ENCODE measurements around the gene CMTR1.
"Not testable (repeated sequence)": the region's sequence is repeated elsewhere in the genome, so short reads cannot be mapped to it uniquely, and the experiment has no call there.

CMTR1 gene

DNA sequence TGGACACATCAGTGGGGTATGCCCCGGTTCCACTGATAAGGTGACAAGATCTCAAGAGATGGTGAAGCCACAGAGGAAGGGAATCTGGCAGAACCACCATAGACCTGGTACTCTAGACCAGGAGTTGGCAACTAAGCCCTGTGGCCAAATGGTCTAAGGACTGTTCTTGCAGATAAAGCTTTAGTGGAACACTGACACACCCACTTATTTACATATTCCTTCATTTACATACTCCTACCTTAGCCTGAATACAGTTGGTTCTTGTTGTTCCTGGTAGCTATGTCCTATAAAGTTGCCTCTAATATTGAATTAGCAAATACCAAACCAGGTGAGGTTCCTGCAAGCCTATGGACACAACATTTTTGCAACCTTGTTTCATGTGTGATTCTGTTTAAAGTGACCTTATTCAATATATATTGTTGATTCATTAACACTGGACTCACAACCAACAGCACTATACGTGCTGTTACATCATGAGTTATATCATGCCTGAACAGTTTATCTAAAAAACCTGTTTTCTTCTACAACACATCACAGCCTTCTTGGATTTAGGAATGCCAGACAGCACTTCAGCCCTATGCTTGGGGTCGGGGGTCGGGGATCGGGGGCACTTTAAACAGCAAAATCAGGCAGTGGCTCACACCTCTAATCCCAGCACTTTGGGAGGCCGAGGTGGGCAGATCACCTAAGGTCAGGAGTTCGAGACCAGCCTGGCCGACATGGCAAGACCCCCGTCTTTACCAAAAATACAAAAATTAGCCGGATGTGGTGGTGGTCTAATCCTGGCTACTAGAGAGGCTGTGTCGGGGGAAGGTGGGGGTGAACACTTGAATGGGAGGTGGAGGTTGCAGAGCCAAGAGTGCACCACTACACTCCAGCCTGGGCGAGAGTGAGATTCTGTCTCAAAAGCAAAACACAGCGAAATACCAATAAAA, 64.2 kb downstream of the CMTR1 start:
- peaks cover 5% of the 10 kb centered on the region for H3K4me1 ChIP-seq (ENCODE audit: insufficient read depth, low read length)
- no peak overlapping the region for H3K4me3 ChIP-seq (ENCODE audit: low read depth in 1 of 2, low read length in 2 of 2)
- H3K9ac ChIP-seq (ENCODE audit: low read length): no peak overlapping the region

DNA sequence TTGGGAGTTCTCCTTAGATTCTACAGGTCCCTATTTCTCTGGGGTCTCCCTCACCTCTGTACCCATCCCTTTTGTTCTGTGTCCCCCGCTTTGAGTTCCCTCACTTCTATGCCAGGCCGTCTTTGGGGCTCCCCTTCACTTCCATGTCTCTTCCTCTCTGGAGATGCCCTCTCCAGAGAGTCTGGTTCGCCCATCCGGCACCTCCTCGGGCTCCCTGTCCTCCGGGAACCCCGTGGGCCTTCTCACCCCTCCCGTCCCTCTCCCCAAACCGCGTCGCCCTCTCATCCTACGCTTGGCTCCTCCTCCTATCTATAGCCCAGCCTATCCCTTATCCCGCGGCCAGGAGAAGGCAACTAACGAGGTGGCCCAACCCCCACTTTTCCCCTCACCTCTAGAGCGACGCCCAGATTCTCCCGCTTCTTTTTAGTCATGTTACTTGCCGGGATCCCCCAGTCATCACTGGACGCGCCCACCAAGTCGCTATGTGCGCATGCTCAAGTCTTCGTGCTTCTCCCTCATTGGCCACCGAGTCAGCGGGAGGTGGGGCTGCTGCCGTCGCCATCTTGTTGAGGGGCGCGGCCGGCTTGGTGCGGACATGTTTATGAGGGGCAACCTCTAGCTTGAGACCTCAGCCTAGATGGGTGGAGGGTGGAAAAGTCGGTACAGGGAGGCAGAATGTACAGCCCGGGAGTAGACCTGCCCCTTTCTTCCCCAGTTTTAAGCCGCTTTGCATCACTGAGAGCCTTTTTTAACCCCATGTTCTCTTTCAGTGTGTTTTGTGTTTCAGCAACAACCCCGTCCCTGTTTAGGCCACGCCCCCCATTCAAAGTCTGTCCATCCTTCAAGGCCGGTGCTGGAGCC, 66.6 kb downstream of the CMTR1 start, which contains the start of gene CCDC167:
Gene CCDC167 (minus strand): TSS at position 461 of the 861 bp plus-strand sequence. CDS start 30 bp downstream, at position 431.
- H3K27me3 ChIP-seq (ENCODE audit: control insufficient read depth in 1 of 2, insufficient read depth in 2 of 2, low read length in 2 of 2): no peaks in the 10 kb centered on the region
- peaks cover 5% of the 10 kb centered on the region for H3K4me1 ChIP-seq (ENCODE audit: insufficient read depth, low read length)
- no peaks in the 10 kb centered on the region for H3K36me3 ChIP-seq (ENCODE audit: insufficient read depth, low read length)
- H3K9me3 ChIP-seq (ENCODE audit: low read length): no peaks in the 10 kb centered on the region
- H3K4me3 ChIP-seq (ENCODE audit: low read depth in 1 of 2, low read length in 2 of 2): peak within 1 kb of the TSS; percentile 50 to 79
- peak within 1 kb of the TSS; percentile 35 for H3K27ac ChIP-seq (ENCODE audit: low read depth, low read length)
- peak within 1 kb of the TSS; percentile 18 for H3K9ac ChIP-seq (ENCODE audit: low read length)

More for the DNA sequence above, 64.2 kb downstream of the CMTR1 start:
- H3K27me3 ChIP-seq (ENCODE audit: control insufficient read depth in 1 of 2, insufficient read depth in 2 of 2, low read length in 2 of 2): no peaks in the 10 kb centered on the region
- H3K27ac ChIP-seq (ENCODE audit: low read depth, low read length): no peak overlapping the region
- H3K36me3 ChIP-seq (ENCODE audit: insufficient read depth, low read length): no peaks in the 10 kb centered on the region
- H3K9me3 ChIP-seq (ENCODE audit: low read length): no peaks in the 10 kb centered on the region

DNA sequence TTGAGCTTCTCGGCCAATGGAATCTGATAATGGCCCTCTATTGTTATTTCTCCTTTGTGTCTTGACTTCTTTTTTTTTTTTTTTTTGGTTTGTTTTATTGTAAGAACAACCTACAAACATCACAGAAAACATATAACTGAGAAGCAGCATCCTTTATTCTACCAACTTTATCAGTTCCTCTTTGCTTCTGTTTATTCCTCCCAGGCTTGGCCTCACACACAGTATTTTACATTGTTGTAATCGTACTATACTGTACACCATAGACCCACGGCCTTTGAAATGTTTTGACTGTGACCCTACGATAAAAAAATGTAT, 67.2 kb downstream of the CMTR1 start:
- Histone ChIP-seq H3K4me3 (ENCODE audit: low read depth in 1 of 2, low read length in 2 of 2) (peak overlapping the region; percentile 50 to 79), H3K9ac (ENCODE audit: low read length) (no peak overlapping the region), H3K4me1 (ENCODE audit: insufficient read depth, low read length) (peaks cover 5% of the 10 kb centered on the region), H3K9me3 (ENCODE audit: low read length) (no peaks in the 10 kb centered on the region), H3K27me3 (ENCODE audit: control insufficient read depth in 1 of 2, insufficient read depth in 2 of 2, low read length in 2 of 2) (no peaks in the 10 kb centered on the region), H3K36me3 (ENCODE audit: insufficient read depth, low read length) (no peaks in the 10 kb centered on the region), H3K27ac (ENCODE audit: low read depth, low read length) (no peak overlapping the region)

DNA sequence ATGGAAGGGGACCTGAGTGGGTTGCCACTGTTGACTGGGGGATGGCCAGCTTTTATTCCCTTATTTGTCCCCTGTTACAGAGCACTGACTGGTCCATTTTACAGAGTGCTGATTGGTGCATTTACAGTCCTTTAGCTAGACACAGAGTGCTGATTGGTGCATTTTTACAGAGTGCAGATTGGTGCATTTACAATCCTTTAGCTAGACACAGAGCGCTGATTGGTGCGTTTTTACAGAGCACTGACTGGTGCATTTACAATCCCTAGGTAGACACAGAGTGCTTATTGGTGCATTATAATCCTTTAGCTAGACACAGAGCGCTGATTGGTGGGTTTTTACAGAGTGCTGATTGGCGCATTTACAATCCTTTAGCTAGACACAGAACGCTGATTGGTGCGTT, 67.9 kb downstream of the CMTR1 start:
- H3K9me3 ChIP-seq (ENCODE audit: low read length); H3K4me3 ChIP-seq (ENCODE audit: low read depth in 1 of 2, low read length in 2 of 2); H3K4me1 ChIP-seq (ENCODE audit: insufficient read depth, low read length); H3K27me3 ChIP-seq (ENCODE audit: control insufficient read depth in 1 of 2, insufficient read depth in 2 of 2, low read length in 2 of 2); H3K9ac ChIP-seq (ENCODE audit: low read length); H3K27ac ChIP-seq (ENCODE audit: low read depth, low read length); H3K36me3 ChIP-seq (ENCODE audit: insufficient read depth, low read length): not testable (repeated sequence)

DNA sequence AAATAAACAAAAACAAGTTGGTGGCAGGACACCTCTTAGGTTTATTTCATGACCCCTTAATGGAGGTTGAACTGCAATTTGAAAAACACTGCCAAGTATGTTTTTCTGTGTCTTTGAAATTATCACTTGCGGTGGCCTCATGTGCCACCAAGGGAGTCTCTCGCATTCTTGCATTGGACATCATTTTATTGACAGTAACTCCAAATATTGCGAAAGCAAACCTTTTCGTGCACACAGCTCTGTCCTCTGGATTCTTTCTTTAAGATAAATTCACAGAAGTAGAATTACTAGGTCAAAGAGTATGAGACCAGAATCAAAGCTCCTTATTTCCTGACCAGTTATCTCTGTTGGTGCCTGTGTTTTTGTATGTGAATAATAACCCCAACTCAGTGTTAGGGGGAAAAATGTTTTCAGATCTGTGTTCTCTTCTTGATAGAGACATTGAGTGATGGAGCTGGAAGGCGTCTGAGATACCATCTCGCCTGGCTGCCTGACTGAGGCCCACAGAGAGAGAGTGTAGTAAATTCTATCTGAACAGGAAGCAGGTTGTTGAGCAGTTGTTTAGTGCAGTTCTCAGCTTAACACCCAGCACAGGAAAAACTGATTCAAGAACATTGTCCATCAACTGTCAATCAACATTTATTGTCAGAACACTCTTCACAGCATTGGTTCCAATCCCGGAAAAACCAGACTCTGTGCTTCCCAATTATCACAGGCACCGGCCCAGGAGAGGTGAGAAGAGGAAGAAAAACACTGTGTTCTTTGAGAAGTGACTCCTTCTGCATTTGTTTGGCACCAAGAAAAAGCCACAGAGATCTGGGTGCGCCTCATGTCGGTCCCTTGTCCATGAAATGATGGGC, 68.8 kb downstream of the CMTR1 start:
- Histone ChIP-seq H3K4me3 (ENCODE audit: low read depth in 1 of 2, low read length in 2 of 2) (no peak overlapping the region), H3K36me3 (ENCODE audit: insufficient read depth, low read length) (no peaks in the 10 kb centered on the region), H3K9me3 (ENCODE audit: low read length) (no peaks in the 10 kb centered on the region), H3K4me1 (ENCODE audit: insufficient read depth, low read length) (peaks cover 5% of the 10 kb centered on the region), H3K27me3 (ENCODE audit: control insufficient read depth in 1 of 2, insufficient read depth in 2 of 2, low read length in 2 of 2) (no peaks in the 10 kb centered on the region), H3K9ac (ENCODE audit: low read length) (no peak overlapping the region), H3K27ac (ENCODE audit: low read depth, low read length) (no peak overlapping the region)

DNA sequence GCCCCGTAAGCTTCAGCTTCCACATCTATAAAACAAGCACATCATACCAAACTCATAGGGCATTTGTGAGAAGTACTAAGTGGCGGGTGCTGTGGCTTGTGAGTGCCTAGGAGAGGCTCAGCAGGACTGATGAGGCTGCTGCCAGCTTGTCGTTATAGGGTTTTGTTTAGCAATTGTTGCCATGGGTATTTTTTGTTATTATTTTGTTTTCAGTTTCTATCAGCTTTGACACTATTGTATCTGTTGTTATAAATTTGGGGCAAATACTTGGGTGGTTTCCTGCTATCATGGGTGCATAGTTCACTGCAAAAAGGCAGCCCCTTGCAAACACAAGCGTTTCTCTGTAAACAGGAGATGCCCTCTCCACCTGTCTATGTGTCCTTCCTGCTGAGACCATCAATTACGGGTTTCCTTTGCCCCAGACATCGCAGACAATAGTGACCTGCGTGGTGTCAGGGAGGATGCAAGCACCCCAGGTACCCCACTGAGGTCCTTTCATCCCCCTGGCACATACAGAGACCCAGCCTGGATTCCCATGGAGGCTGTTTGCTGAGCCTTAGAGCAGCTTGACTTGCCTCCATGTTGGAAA, 69.8 kb downstream of the CMTR1 start:
- H3K27ac ChIP-seq (ENCODE audit: low read depth, low read length): no peak overlapping the region
- H3K9me3 ChIP-seq (ENCODE audit: low read length): no peaks in the 10 kb centered on the region
- no peak overlapping the region for H3K9ac ChIP-seq (ENCODE audit: low read length)
- no peak overlapping the region for H3K4me3 ChIP-seq (ENCODE audit: low read depth in 1 of 2, low read length in 2 of 2)
- H3K27me3 ChIP-seq (ENCODE audit: control insufficient read depth in 1 of 2, insufficient read depth in 2 of 2, low read length in 2 of 2): no peaks in the 10 kb centered on the region
- H3K36me3 ChIP-seq (ENCODE audit: insufficient read depth, low read length): no peaks in the 10 kb centered on the region
- peaks cover 5% of the 10 kb centered on the region for H3K4me1 ChIP-seq (ENCODE audit: insufficient read depth, low read length)

DNA sequence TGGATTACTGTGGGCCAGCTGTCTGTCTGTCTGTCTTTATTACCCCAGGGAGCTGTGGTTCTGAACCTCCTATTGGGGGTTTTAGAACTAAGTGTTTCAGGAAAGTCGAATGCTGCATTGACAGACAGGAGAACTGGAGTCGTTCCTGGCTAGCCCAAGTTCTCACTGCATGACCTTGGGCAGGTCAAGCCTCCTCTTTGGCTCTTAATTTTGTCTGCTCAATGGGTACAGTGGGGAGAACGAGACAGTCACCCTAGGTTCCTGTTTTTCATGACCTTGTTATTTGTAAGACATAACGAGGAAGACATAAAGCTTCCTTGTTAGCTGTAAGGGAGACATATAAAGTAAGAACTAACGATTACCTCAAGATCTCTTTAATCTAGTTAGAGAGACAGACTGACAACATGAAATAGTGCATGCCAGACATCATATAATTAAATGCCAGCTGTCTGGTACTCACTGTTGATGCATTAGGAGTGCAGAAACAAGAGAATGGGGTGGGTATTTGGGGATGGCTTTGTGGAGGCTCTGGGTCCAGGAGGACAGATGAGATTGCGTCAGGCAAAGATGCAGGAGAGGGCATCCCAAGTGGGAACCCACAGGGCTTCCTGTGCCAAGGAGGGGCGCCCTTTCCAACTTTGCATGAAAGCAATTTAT, 70.4 kb downstream of the CMTR1 start:
- Histone ChIP-seq H3K4me3 (ENCODE audit: low read depth in 1 of 2, low read length in 2 of 2) (no peak overlapping the region), H3K9ac (ENCODE audit: low read length) (no peak overlapping the region), H3K27me3 (ENCODE audit: control insufficient read depth in 1 of 2, insufficient read depth in 2 of 2, low read length in 2 of 2) (no peaks in the 10 kb centered on the region), H3K27ac (ENCODE audit: low read depth, low read length) (no peak overlapping the region), H3K4me1 (ENCODE audit: insufficient read depth, low read length) (peaks cover 5% of the 10 kb centered on the region), H3K36me3 (ENCODE audit: insufficient read depth, low read length) (no peaks in the 10 kb centered on the region), H3K9me3 (ENCODE audit: low read length) (no peaks in the 10 kb centered on the region)

DNA sequence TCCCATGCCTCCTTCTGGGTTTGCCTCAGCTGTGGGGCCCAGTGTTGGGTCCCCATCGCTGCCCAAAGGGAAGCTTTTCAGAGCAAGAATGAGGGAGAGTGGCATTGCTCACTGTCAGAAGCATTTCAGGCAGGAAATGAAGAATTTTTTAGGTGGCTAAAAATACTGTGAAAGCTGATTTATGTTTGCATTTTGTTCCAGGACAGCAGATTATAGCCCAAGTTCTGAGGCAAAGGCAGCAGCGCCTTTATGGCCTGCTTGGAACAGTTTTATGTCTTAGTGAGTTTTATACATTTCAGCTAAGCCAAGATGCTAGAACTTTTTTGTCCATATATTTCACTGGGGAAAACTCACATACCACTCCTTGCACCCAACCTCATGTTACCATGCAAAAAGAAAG, 71.0 kb downstream of the CMTR1 start:
- no peak overlapping the region for H3K4me3 ChIP-seq (ENCODE audit: low read depth in 1 of 2, low read length in 2 of 2)

DNA sequence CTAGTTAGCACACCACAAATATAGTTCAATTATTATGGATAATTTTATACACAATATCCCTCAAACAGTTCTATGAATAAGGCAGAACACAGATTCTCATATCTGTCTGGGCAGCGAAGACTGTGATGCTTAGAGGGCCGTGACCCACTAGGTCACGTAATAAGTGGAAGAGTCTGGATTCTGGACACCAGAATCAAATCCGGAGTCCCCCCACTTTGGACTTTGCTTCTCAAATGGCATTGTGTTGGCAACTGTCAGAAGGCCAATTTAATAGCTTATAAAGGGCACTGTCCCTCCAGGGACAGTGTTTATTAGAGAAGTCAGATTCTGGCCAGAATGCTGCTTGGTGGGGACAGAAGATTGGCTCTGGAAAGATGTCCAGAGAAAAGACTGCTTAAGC, 73.5 kb downstream of the CMTR1 start:
- Histone ChIP-seq H3K4me3 (ENCODE audit: low read depth in 1 of 2, low read length in 2 of 2) (no peak overlapping the region), H3K4me1 (ENCODE audit: insufficient read depth, low read length) (no peaks in the 10 kb centered on the region), H3K9me3 (ENCODE audit: low read length) (no peaks in the 10 kb centered on the region), H3K36me3 (ENCODE audit: insufficient read depth, low read length) (no peaks in the 10 kb centered on the region), H3K27ac (ENCODE audit: low read depth, low read length) (no peak overlapping the region), H3K27me3 (ENCODE audit: control insufficient read depth in 1 of 2, insufficient read depth in 2 of 2, low read length in 2 of 2) (no peaks in the 10 kb centered on the region), H3K9ac (ENCODE audit: low read length) (no peak overlapping the region)

More for the DNA sequence above, 71.0 kb downstream of the CMTR1 start:
- H3K27ac ChIP-seq (ENCODE audit: low read depth, low read length): no peak overlapping the region
- no peaks in the 10 kb centered on the region for H3K36me3 ChIP-seq (ENCODE audit: insufficient read depth, low read length)
- H3K27me3 ChIP-seq (ENCODE audit: control insufficient read depth in 1 of 2, insufficient read depth in 2 of 2, low read length in 2 of 2): no peaks in the 10 kb centered on the region
- H3K9me3 ChIP-seq (ENCODE audit: low read length): no peaks in the 10 kb centered on the region
- no peak overlapping the region for H3K9ac ChIP-seq (ENCODE audit: low read length)
- H3K4me1 ChIP-seq (ENCODE audit: insufficient read depth, low read length): peaks cover 3% of the 10 kb centered on the region

DNA sequence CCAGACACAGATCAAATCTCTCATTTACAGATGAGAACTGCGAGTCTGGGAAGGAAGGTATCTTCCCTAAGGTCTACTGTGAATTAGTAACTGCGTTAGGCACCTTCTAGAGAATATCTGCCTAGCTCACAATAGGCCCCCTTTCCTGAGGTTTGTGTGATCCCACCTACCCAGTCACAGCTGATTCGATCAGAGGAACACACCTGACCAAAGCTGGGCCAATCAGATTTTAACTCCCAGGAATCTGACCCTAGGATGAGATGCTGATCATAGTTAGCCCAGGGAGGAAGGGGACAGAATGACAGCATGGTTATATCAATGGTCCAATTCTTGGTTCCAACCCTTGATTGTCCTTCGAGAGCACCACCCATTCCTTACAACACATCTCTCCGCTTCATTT, 74.1 kb downstream of the CMTR1 start:
- Histone ChIP-seq H3K36me3 (ENCODE audit: insufficient read depth, low read length) (no peaks in the 10 kb centered on the region), H3K9ac (ENCODE audit: low read length) (no peak overlapping the region), H3K4me1 (ENCODE audit: insufficient read depth, low read length) (no peaks in the 10 kb centered on the region), H3K27ac (ENCODE audit: low read depth, low read length) (no peak overlapping the region), H3K4me3 (ENCODE audit: low read depth in 1 of 2, low read length in 2 of 2) (no peak overlapping the region), H3K27me3 (ENCODE audit: control insufficient read depth in 1 of 2, insufficient read depth in 2 of 2, low read length in 2 of 2) (no peaks in the 10 kb centered on the region), H3K9me3 (ENCODE audit: low read length) (no peaks in the 10 kb centered on the region)
